Measurements from ENCODE around the gene MAPRE3. TPM values are rescaled to one million over a fixed set of nuclear protein-coding genes. Genes with fewer than 3 reads are reported as not detected.

MAPRE3 gene
- total and polyA plus RNA-seq, 11 donors: 27.4 to 65.0 (median 42.3) TPM

GRCh38 chr2:27049422-27050280 is 79.2 kb downstream of the MAPRE3 start:
- 8 to 33% (median 18%) methylated on average over 16 to 52 of the region's 52 CpGs for WGBS, 4 donors
- H3K27ac ChIP-seq: peak overlapping the region; percentile 47 to 95 (median 90)

DNA sequence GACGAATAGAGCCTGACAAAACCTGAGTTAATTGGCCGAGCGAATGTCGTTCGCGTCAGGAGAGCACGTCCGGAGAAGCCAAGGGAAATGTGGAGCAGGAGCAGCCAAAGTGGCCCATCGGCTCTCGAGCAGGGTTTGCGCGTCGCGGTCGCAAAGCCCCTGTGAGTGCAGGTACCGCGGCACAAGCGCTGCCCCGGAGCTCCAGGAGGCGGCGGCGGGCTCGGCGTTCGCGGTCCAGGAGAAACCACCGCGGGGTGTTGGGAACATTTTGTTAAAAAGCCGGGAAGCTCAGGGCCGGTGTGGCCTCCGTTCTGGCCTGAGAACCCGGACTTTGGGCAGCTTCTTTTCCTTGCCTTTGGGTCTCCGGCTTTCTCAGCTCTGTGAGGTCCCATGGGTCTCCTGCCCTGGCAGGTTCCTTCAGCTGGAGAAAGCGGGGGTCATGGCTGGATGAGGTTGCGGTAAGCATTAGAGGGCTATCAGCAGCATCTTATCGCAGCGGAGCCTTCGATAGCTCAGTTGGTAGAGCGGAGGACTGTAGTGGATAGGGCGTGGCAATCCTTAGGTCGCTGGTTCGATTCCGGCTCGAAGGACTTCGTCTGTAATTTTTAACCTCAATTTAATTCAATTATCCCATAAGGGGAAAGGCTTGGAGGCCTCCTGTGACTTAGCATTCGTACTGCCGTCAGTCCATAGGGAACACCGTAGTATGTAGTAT is 80.0 kb downstream of the MAPRE3 start:
- Histone ChIP-seq H3K9me3 (no peaks in the 10 kb centered on the region), H3K4me3 (peak overlapping the region; percentile 73 to 97 (median 91)), H3K27me3 (no peaks in the 10 kb centered on the region), H3K4me1 (peaks cover 0 to 25% (median 12%) of the 10 kb centered on the region in 12 donors), H3K36me3 (peaks cover 0 to 25% (median 18%) of the 10 kb centered on the region in 9 donors), H3K27ac (peak overlapping the region; percentile 47 to 95 (median 90))
- TF ChIP-seq CTCF (IDR thresholded peaks at IDR 0.05) (peak in 11 of 12 donors; percentile 8 to 60 (median 38)), POLR2A (IDR thresholded peaks at IDR 0.05) (no peak)
- intact Hi-C loops (cut with DNase I): loop anchor here in 6 of 10 donors (1.0 to 5.0 kb wide), 9 partner anchors 17 to 80 kb away; partner anchors contain the start of genes KHK (in 4 of the 6), MAPRE3 (in 1 of the 6), OST4 (in 1 of the 6) and TMEM214 (in 1 of the 6)
- ATAC-seq: peak; percentile 81 to 90 (median 86)
- WGBS, 4 donors: 0% methylated on average over 23 to 48 of the region's 48 CpGs
- DNase-seq: peak; percentile 80 to 94 (median 87)

More at GRCh38 chr2:27049422-27050280, 79.2 kb downstream of the MAPRE3 start:
- peak in 3 of 4 donors; percentile 18 to 29 (median 21) for ATAC-seq
- Histone ChIP-seq H3K9me3 (no peaks in the 10 kb centered on the region), H3K27me3 (no peaks in the 10 kb centered on the region), H3K4me3 (peak overlapping the region; percentile 73 to 97 (median 91)), H3K36me3 (peaks cover 0 to 17% (median 10%) of the 10 kb centered on the region in 9 donors), H3K4me1 (peaks cover 0 to 25% (median 12%) of the 10 kb centered on the region in 12 donors)
- intact Hi-C loops (cut with DNase I): loop anchor here in 6 of 10 donors (1.0 to 5.0 kb wide), 9 partner anchors 16 to 79 kb away; partner anchors contain the start of genes KHK (in 4 of the 6), MAPRE3 (in 1 of the 6), OST4 (in 1 of the 6) and TMEM214 (in 1 of the 6)
- TF ChIP-seq CTCF (IDR thresholded peaks at IDR 0.05) (no peak), POLR2A (IDR thresholded peaks at IDR 0.05) (no peak)
- DNase-seq: peak; percentile 36 to 75 (median 45)

- DNase-seq (peak; percentile 94 to 97 (median 95)), ATAC-seq (peak; percentile 82 to 88 (median 84))
- Histone ChIP-seq H3K36me3 (peaks cover 0 to 33% (median 26%) of the 10 kb centered on the region in 9 donors), H3K27ac (peak within 1 kb of the TSS; percentile 47 to 95 (median 90)), H3K4me1 (peaks cover 0 to 25% (median 12%) of the 10 kb centered on the region in 12 donors), H3K27me3 (no peaks in the 10 kb centered on the region), H3K4me3 (peak within 1 kb of the TSS; percentile 73 to 97 (median 91)), H3K9me3 (no peaks in the 10 kb centered on the region)
- intact Hi-C loops (cut with DNase I): loop anchor here in 6 of 10 donors (1.0 to 5.0 kb wide), 10 partner anchors 18 to 81 kb away; partner anchors contain the start of genes KHK (in 4 of the 6), OST4 (in 2 of the 6), MAPRE3 (in 1 of the 6) and TMEM214 (in 1 of the 6)
- TF ChIP-seq POLR2A (IDR thresholded peaks at IDR 0.05) (peak in 1 of 2 donors; percentile 63), CTCF (IDR thresholded peaks at IDR 0.05) (no peak)
- WGBS, 4 donors: 0% methylated on average over 41 to 67 of the region's 67 CpGs
Observed at GRCh38 chr2:27050996-27051901, 80.8 kb downstream of the MAPRE3 start, which contains the start of gene AGBL5. TSS of gene AGBL5 (plus strand) at chr2:27051668. CDS start at chr2:27052959, 1,291 bp downstream.
